ENCODE results near the gene TBL3.

Gene TBL3

GRCh38 chr16:1964506-1965395 lies 7.1 kb upstream of the TBL3 start, which contains the start of gene RPS2:
Gene RPS2, minus strand, starts transcription at chr16:1964826. Its CDS starts 201 bp downstream, at chr16:1964625.
- peak; percentile 96 for DNase-seq (ENCODE audit: low read depth)

DNA sequence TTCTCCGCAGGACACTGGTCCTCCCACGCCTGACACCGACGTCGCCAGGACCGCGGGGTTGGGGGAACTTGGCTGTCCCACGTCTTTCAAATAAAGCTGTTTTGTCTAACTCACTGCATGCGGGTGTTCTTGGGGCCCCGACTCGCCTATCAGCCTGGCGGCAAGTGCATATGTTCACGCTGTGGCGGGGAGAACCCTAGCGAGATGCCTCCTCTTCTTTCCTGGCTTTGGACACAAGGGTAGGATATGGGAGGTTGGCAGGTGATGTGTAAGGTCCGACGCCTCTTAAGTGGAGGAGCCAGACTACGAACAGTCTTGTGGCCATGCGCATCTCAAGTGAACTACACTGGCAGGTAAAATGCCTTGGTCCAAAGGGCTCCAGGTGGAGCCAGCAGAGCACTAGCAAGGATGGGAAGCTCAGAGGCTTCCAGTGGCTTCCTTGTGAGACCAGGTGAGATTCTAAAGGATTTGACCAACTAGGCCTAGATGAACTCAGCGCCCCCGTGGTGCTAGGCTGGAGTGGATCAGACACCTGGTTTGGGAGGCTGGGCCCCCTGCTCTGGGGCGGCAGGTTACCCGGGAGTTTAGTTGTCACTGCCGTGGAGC lies 6.4 kb upstream of the TBL3 start:
- no peak for DNase-seq (ENCODE audit: low read depth)

GRCh38 chr16:1966460-1966859 lies 5.4 kb upstream of the TBL3 start, which contains the start of gene RNF151:
Gene RNF151, plus strand, starts transcription at chr16:1966856. Its CDS starts 26 bp downstream, at chr16:1966882.
- DNase-seq (ENCODE audit: low read depth), result no peak

DNA sequence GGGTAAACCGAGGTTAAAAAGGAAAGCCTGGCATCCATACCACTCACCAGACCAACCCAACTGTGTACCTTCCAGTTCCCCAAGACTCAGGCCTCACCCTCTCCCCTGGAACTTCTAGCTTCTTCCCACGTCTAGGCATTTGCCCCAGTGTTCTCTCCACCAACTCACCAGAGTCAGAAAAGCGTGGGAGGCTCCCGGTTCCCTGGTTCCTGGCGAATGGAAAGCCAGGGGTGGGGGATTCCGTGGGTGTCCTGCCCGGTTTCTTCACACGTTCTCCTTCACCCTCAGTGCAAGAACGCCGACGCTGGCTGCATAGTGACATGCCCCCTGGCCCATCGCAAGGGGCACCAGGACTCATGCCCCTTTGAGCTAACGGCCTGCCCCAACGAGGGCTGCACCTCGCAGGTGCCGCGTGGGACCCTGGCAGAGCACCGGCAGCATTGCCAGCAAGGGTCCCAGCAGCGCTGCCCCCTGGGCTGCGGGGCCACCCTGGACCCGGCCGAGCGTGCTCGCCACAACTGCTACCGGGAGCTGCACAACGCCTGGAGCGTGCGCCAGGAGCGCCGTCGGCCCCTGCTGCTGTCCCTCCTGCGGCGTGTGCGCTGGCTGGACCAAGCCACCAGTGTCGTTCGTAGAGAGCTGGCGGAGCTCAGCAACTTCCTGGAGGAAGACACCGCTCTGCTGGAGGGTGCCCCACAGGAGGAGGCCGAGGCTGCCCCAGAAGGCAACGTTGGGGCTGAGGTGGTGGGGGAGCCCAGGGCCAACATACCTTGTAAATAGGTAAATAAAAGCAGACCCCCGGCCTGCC lies 3.5 kb upstream of the TBL3 start:
- no peak for DNase-seq (ENCODE audit: low read depth)

- DNase-seq (ENCODE audit: low read depth), result no peak
Measured at GRCh38 chr16:1972490-1972877, 631 bp downstream of the TBL3 start.

DNA sequence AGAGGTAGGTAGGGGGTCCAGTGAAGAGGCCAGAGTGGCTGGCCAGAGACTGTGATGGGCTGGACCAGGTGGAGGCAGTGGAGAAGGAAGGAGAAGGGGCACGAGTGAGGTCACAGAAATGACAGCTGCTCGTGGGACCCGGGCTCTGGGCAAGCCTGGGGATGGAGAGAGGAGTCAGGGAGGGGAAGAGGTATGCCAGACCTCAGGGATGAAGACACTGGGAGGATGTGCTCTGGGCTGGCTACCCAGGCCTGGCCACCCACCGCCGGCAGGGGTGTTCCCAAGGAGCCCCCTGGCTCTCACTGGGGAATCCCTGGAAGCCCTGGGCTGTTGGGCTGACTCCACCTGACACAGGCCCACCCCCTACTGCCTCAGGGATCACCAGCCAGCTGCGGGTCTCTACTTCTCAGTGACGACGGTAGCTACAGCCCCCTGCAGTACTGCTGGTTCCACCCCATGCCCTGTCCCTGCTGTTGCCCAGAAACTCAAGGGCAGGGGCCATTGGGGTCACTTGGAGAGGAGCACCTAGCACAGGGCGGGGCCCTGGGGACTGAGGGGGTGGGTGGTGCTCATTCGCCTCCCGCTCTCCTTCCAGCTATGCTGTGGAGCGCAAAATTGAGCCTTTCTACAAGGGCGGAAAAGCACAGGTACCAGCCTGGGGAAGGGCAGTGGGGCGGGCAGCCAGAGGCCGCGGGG lies 1.8 kb downstream of the TBL3 start:
- DNase-seq (ENCODE audit: low read depth), result no peak

DNA sequence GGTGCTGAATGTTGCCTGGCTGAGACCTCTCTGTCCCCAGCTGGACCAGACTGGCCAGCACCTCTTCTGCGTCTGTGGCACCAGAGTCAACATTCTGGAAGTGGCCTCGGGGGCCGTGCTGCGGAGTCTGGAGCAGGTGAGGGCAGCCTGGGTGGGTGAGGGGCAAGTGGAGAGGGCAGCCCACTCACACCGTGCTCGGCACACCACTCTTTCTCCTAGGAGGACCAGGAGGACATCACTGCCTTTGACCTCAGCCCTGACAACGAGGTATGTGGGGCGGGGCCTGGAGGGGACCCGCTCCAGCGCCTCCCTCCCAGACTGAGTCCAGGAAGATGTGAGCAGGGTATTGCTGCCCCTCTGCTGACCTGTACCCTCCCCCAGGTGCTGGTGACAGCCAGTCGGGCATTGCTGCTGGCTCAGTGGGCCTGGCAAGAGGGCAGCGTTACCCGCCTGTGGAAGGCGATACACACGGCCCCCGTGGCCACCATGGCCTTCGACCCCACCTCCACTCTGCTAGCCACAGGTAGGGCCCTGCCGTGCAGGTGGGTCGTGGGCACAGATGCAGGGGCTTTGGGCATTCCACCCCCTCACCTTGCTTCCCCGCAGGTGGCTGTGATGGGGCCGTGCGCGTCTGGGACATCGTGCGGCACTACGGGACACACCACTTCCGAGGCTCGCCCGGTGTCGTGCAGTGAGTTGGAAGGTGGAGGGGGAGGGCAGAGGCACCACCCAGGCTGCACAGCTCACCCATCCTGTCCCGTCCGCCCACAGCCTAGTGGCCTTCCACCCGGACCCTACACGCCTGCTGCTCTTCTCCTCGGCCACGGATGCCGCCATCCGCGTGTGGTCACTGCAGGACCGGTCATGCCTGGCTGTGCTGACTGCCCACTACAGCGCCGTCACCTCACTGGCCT lies 2.6 kb downstream of the TBL3 start:
- no peak for DNase-seq (ENCODE audit: low read depth)

DNA sequence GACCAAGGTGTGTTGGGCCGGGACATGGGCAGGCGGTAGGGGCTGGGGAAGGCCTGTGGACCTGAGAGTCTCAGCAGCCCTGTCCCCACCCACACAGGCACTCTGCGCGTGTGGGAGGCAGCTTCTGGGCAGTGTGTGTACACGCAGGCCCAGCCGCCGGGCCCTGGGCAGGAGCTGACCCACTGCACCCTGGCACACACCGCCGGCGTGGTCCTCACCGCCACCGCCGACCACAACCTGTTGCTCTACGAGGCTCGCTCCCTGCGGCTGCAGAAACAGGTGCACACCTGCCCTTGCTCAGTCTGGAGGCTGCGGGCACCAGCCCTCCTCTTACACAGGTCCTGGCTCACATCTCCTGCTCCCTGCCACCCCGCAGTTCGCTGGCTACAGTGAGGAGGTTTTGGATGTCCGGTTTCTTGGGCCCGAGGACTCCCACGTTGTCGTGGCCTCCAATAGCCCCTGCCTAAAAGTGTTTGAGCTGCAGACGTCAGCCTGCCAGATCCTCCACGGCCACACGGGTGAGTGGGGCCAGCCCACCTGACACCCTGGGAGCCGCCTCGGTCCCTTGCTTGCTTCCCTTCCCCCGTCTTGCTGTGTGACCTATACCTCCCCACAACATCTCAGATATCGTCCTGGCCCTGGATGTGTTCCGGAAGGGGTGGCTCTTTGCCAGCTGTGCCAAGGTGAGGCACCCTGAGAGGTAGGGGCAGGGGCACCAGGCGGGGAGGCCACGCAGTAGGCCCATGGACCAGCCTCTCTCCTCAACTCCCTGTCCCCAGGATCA lies 3.8 kb downstream of the TBL3 start:
- no peak for DNase-seq (ENCODE audit: low read depth)

DNA sequence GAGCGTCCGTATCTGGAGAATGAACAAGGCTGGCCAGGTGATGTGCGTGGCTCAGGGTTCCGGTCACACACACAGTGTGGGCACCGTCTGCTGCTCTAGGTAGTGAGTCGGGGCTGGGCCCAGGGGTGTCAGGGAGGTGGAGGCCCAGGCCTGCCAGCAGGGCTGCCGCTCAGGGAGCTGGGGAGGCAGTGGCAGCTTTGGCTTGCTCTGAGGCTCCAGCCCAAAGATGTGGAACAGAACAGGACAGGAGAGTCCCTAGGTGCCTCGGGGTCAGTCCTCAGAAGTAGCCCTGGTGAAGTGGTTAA lies 4.3 kb downstream of the TBL3 start:
- no peak for DNase-seq (ENCODE audit: low read depth)

DNA sequence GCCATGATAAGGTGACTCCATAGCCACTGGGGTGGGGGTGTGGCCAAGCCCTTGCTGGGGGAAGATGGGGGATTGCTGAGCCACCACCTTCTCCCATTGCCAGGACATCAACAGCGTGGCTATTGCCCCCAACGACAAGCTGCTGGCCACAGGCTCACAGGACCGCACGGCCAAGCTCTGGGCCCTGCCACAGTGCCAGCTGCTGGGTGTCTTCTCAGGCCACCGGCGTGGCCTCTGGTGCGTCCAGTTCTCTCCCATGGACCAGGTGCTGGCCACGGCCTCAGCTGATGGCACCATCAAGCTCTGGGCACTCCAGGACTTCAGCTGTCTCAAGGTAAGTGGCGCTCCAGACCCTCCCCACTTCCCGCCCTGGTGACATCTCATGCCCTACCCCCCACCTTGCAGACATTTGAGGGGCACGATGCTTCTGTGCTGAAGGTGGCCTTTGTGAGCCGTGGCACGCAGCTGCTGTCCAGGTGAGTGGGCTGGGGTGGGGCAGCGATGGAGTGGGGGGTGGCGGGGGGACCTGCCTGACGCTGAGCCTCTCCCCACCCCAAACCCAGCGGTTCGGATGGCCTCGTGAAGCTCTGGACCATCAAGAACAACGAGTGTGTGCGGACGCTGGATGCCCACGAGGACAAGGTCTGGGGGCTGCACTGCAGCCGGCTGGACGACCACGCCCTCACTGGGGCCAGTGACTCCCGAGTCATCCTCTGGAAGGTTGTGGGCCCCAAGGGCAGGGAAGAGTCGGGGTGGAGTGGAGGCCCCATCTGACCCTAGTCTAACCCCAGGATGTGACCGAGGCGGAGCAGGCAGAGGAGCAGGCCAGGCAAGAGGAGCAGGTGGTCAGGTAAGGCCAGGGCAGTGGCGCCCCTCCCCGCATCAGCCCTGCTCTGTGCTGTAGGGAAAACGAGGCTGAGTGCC lies 5.4 kb downstream of the TBL3 start:
- DNase-seq (ENCODE audit: low read depth), result no peak

GRCh38 chr16:1977875-1978268 lies 6.0 kb downstream of the TBL3 start:
- DNase-seq (ENCODE audit: low read depth), result no peak

- DNase-seq (ENCODE audit: low read depth), result no peak
Measured at GRCh38 chr16:1978476-1979120, 6.7 kb downstream of the TBL3 start.

DNA sequence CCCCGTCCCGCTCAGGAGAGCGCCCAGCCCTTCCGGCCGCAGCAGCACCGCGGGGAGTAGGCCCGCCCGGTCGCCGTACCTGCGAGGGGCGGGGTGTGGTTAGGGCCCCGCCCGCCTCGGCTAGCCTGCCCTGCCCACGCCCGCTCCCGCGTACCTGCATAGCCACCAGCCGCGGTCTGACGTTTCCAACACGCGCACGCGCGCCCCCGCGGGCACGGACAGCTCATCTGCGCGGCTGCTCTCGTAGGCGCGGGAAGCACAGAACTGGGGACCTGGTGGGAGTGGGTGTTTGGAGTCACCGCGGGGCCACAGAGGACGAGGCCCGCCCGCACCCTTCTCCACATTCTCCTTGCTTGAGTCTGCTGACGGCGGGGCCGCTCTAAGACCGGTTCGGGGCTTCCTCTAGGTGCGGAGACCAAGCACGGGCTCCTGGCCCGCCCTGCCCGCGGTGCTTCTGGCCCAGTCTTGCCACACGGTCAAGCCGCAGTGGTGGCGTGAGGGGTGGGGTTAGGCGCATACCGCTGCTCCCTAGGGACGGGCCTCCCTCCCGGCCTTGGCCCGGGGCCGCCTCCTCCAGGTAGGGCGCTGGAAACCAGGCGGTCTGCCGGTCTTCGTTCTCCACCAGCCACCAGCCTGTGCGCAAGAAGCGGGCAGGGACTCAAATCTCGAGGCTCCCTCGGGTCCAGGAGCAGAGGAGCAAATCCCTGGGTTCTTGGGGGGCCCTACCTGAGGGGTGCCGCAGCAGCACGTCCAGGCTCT lies 7.6 kb downstream of the TBL3 start:
- DNase-seq (ENCODE audit: low read depth), result no peak

DNA sequence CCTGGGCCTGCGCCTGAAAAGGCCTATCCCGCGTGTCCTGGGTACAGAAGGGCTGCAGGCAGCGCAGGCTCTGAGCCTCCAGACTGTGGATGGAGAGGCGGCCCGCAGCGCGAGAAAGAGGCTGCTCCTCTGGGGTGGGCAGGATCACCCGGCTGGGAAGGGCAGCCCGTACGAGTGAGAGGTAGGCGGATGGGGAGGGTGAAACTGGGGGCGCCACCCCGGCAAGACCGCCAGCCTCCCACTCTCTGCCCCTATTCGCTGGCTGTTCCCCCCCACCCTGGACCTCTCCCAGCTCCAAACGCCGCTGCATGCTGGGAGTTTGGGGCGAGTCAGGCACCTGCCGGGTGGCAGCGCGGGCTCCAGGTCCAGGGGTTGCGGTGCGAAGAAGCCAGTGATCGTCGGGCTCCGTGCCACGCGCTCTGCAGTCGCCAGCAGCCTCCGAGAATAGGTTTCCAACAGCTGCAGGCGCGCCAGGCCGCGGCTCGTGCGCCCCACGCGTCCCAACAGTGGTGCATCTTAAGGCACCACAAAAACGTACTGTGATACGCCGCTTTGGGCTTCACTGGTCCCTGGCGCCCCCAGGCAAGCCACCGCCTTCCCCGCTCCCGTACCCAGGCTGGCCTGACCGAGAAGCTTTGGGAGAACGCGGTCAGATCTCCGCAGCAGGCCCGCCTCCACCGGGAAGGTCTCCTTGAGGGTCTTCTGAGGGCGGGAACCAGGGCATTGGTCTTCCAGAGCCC lies 8.3 kb downstream of the TBL3 start:
- DNase-seq (ENCODE audit: low read depth), result no peak

DNA sequence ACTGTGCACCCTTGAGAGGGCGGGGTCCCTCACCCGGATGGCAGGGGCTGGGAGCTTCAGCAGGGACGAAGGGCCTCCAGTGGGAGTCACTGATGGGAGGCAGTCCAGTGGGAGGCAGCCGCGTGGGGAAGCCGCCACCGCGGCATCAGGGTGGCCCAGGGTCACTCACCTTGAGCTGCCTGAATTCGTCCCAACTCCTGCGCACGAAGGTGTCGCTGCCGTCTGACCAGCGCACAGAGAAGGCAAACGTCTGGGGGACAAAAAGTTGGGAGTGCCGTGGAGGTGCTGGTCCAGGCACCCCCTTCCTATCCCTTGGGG lies 8.9 kb downstream of the TBL3 start:
- DNase-seq (ENCODE audit: low read depth), result no peak

DNA sequence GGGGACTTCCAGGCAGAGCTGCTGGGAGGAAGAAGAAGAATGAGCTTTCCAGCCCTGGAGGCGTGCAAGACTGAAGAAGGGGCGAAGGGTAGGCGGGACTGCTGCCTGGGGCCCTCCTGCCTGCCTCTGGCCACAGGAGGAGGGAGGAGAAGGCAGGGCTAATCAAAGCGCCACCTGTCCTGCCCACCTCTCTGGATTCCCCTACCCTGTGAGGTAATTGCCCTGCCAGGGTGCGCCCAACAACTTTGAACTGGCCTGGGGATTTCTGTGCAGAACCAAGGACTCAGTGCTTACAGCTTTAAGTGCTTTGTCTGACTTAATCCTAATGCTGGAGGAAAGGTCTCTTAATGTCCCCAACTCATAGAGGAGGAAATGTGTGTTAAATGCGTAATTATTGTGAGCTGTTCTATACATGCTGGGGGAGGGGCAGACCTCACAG lies 9.6 kb downstream of the TBL3 start, which contains the start of gene NOXO1:
TSS of gene NOXO1 (minus strand) at position 72 of the 439 bp plus-strand sequence. CDS start 290 bp downstream, outside the sequence.
- DNase-seq (ENCODE audit: low read depth), result no peak

GRCh38 chr16:1982013-1982433 lies 10.2 kb downstream of the TBL3 start:
- DNase-seq (ENCODE audit: low read depth), result no peak

All from stimulated activated CD8-positive, alpha-beta memory T cell treated with anti-CD3 and anti-CD28 coated beads, Interleukin-12 subunit alpha, Interleukin-12 subunit beta, amount 100 ng/mL, for 4 hours (primary cell).